ENCODE results near the gene TPST1. TPM values are rescaled to one million over a fixed set of nuclear protein-coding genes. Genes with fewer than 3 reads are reported as not detected.

Gene TPST1
- total RNA-seq, 1 experiment from 2014 or later = 15.0 TPM

DNA sequence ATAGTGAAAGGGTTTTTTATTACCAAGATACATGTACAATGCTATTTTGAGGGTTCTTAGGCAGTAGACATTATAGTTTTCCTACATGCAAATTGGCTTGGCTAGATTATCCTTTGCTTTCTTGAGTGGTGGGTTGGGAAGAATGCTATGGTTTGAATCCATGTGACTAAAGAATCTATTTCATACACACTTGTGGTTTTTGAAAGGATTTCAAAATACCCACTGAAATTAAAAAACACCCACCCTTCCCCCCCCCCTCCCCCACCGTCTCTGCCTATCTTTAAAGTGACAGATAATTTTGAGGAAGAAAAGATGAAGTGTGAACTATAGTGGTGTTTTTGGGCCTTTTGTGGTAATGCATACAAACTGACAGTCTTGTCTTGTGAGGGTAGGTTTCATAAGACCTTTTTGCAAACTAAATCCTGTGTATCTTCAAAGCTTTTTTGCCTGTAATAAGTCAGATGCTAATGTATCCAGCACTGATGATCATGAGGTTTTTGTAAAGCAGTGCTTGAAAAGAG lies 90.9 kb downstream of the TPST1 start (continued):
- TF ChIP-seq MYBL2 (CRISPR knock-in tag; IDR thresholded peaks at IDR 0.05) = no peak
- TF ChIP-seq, protein P1, sequence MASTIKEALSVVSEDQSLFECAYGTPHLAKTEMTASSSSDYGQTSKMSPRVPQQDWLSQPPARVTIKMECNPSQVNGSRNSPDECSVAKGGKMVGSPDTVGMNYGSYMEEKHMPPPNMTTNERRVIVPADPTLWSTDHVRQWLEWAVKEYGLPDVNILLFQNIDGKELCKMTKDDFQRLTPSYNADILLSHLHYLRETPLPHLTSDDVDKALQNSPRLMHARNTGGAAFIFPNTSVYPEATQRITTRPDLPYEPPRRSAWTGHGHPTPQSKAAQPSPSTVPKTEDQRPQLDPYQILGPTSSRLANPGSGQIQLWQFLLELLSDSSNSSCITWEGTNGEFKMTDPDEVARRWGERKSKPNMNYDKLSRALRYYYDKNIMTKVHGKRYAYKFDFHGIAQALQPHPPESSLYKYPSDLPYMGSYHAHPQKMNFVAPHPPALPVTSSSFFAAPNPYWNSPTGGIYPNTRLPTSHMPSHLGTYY (CRISPR knock-in tag; IDR thresholded peaks at IDR 0.05) = no peak
- TF ChIP-seq, protein P2, sequence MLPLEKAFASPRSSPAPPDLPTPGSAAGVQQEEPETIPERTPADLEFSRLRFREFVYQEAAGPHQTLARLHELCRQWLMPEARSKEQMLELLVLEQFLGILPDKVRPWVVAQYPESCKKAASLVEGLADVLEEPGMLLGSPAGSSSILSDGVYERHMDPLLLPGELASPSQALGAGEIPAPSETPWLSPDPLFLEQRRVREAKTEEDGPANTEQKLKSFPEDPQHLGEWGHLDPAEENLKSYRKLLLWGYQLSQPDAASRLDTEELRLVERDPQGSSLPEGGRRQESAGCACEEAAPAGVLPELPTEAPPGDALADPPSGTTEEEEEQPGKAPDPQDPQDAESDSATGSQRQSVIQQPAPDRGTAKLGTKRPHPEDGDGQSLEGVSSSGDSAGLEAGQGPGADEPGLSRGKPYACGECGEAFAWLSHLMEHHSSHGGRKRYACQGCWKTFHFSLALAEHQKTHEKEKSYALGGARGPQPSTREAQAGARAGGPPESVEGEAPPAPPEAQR (CRISPR knock-in tag; IDR thresholded peaks at IDR 0.05) = no peak

DNA sequence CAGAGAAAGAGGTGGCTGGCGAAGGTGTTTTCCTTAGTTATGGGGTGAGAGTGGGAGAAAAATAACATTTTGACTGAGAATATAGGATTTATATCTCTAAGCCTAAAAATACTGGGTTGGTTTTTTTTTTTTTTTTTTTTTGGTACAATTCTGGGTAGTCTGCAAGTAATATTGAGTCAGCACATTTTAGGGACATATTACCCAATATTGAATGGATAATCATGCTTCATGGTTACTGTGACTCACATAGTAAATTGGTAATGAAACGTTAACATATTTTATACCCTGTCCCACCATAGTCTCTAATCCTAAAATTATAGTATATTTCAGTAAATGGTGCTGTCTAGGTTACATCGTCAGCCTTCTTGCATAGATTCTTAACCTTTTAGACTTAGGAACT lies 91.4 kb downstream of the TPST1 start:
- Mint-ChIP-seq H3K4me1 (peaks cover 5% of the 10 kb centered on the region), H3K36me3 (peaks cover 17% of the 10 kb centered on the region), H3K9me3 (peaks cover 26% of the 10 kb centered on the region), H3K27me3 (ENCODE audit: low read depth) (no peaks in the 10 kb centered on the region), H3K4me3 (no peak overlapping the region), H3K27ac (no peak overlapping the region)
- TF ChIP-seq, protein P3, sequence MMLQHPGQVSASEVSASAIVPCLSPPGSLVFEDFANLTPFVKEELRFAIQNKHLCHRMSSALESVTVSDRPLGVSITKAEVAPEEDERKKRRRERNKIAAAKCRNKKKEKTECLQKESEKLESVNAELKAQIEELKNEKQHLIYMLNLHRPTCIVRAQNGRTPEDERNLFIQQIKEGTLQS (CRISPR knock-in tag; conservative IDR thresholded peaks at IDR 0.05) = no peak
- no peak for TF ChIP-seq IRF2 (CRISPR knock-in tag; IDR thresholded peaks at IDR 0.05; ENCODE audit: borderline replicate concordance, low read depth)
- no peak for TF ChIP-seq FOXK1 (CRISPR knock-in tag; IDR thresholded peaks at IDR 0.05)
- TF ChIP-seq, protein P4, sequence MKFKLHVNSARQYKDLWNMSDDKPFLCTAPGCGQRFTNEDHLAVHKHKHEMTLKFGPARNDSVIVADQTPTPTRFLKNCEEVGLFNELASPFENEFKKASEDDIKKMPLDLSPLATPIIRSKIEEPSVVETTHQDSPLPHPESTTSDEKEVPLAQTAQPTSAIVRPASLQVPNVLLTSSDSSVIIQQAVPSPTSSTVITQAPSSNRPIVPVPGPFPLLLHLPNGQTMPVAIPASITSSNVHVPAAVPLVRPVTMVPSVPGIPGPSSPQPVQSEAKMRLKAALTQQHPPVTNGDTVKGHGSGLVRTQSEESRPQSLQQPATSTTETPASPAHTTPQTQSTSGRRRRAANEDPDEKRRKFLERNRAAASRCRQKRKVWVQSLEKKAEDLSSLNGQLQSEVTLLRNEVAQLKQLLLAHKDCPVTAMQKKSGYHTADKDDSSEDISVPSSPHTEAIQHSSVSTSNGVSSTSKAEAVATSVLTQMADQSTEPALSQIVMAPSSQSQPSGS (CRISPR knock-in tag; IDR thresholded peaks at IDR 0.05; ENCODE audit: borderline replicate concordance, low read depth) = no peak
- TF ChIP-seq, protein P5, sequence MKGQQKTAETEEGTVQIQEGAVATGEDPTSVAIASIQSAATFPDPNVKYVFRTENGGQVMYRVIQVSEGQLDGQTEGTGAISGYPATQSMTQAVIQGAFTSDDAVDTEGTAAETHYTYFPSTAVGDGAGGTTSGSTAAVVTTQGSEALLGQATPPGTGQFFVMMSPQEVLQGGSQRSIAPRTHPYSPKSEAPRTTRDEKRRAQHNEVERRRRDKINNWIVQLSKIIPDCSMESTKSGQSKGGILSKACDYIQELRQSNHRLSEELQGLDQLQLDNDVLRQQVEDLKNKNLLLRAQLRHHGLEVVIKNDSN (CRISPR knock-in tag; IDR thresholded peaks at IDR 0.05) = no peak
- TF ChIP-seq NFE2L1 (CRISPR knock-in tag; IDR thresholded peaks at IDR 0.05) = no peak
- TF ChIP-seq NR1H2 (CRISPR knock-in tag; IDR thresholded peaks at IDR 0.05) = no peak
- no peak for TF ChIP-seq SOX15 (CRISPR knock-in tag; IDR thresholded peaks at IDR 0.05)
- TF ChIP-seq ATF1 (CRISPR knock-in tag; IDR thresholded peaks at IDR 0.05) = no peak
- no peak for TF ChIP-seq NFYB (CRISPR knock-in tag; conservative IDR thresholded peaks at IDR 0.05; ENCODE audit: low read depth)
- TF ChIP-seq TEAD4 (CRISPR knock-in tag; IDR thresholded peaks at IDR 0.05) = no peak
- no peak for TF ChIP-seq ZNF416 (CRISPR knock-in tag; IDR thresholded peaks at IDR 0.05)
- TF ChIP-seq, protein P6, sequence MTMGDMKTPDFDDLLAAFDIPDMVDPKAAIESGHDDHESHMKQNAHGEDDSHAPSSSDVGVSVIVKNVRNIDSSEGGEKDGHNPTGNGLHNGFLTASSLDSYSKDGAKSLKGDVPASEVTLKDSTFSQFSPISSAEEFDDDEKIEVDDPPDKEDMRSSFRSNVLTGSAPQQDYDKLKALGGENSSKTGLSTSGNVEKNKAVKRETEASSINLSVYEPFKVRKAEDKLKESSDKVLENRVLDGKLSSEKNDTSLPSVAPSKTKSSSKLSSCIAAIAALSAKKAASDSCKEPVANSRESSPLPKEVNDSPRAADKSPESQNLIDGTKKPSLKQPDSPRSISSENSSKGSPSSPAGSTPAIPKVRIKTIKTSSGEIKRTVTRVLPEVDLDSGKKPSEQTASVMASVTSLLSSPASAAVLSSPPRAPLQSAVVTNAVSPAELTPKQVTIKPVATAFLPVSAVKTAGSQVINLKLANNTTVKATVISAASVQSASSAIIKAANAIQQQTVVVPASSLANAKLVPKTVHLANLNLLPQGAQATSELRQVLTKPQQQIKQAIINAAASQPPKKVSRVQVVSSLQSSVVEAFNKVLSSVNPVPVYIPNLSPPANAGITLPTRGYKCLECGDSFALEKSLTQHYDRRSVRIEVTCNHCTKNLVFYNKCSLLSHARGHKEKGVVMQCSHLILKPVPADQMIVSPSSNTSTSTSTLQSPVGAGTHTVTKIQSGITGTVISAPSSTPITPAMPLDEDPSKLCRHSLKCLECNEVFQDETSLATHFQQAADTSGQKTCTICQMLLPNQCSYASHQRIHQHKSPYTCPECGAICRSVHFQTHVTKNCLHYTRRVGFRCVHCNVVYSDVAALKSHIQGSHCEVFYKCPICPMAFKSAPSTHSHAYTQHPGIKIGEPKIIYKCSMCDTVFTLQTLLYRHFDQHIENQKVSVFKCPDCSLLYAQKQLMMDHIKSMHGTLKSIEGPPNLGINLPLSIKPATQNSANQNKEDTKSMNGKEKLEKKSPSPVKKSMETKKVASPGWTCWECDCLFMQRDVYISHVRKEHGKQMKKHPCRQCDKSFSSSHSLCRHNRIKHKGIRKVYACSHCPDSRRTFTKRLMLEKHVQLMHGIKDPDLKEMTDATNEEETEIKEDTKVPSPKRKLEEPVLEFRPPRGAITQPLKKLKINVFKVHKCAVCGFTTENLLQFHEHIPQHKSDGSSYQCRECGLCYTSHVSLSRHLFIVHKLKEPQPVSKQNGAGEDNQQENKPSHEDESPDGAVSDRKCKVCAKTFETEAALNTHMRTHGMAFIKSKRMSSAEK (CRISPR knock-in tag; IDR thresholded peaks at IDR 0.05; ENCODE audit: borderline replicate concordance) = no peak
- TF ChIP-seq, protein P7, sequence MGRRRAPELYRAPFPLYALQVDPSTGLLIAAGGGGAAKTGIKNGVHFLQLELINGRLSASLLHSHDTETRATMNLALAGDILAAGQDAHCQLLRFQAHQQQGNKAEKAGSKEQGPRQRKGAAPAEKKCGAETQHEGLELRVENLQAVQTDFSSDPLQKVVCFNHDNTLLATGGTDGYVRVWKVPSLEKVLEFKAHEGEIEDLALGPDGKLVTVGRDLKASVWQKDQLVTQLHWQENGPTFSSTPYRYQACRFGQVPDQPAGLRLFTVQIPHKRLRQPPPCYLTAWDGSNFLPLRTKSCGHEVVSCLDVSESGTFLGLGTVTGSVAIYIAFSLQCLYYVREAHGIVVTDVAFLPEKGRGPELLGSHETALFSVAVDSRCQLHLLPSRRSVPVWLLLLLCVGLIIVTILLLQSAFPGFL (CRISPR knock-in tag; IDR thresholded peaks at IDR 0.05; ENCODE audit: borderline replicate concordance) = no peak
- no peak for TF ChIP-seq OVOL2 (CRISPR knock-in tag; IDR thresholded peaks at IDR 0.05; ENCODE audit: borderline replicate concordance)
- ChIA-PET POLR2A (no interaction called here), CTCF (no interaction called here)
- DNase-seq (ENCODE audit: low spot score) (no peak), ATAC-seq (no peak)
